ES-I3 (cell line): ENCODE results near the gene CBR3.

Experiments
- H3K36me3 ChIP-seq: 2 replicates; pipeline ENCODE4 v1.6.1; 2013; ENCODE audit warnings: mild to moderate bottlenecking, low read length, control low read depth, moderate library complexity; ENCODE audit not compliant: insufficient read depth
- H3K4me1 ChIP-seq: 2 replicates; pipeline ENCODE4 v1.6.1; 2013; ENCODE audit warnings: mild to moderate bottlenecking, control low read depth, low read length; ENCODE audit not compliant: insufficient read depth
- H3K9ac ChIP-seq: 2 replicates; pipeline ENCODE4 v1.6.1; 2013; ENCODE audit warnings: low read depth, mild to moderate bottlenecking, low read length, moderate library complexity
- H3K9me3 ChIP-seq: 2 replicates; pipeline ENCODE4 v1.6.1; 2013; ENCODE audit warnings: mild to moderate bottlenecking, low read length, moderate library complexity; ENCODE audit not compliant: control insufficient read depth, insufficient read depth

Gene CBR3

GRCh38 chr21:36193200-36193599 is 58.3 kb downstream of the CBR3 start:
- no peaks in the 10 kb centered on the region for H3K36me3 ChIP-seq
- H3K4me1 ChIP-seq = peaks cover 12% of the 10 kb centered on the region; the same call in 1 of the 2 replicates
- H3K9ac ChIP-seq = no peak overlapping the region
- H3K9me3 ChIP-seq = peaks cover 5% of the 10 kb centered on the region; the same call in 1 of the 2 replicates

GRCh38 chr21:36194024-36194423 is 59.1 kb downstream of the CBR3 start:
- Histone ChIP-seq H3K9ac (no peak overlapping the region), H3K36me3 (no peaks in the 10 kb centered on the region), H3K4me1 (peaks cover 10% of the 10 kb centered on the region; the same call in 1 of the 2 replicates), H3K9me3 (peaks cover 5% of the 10 kb centered on the region; the same call in 1 of the 2 replicates)

- Histone ChIP-seq H3K9ac (no peak overlapping the region), H3K9me3 (peaks cover 5% of the 10 kb centered on the region; the same call in 1 of the 2 replicates), H3K36me3 (no peaks in the 10 kb centered on the region), H3K4me1 (peaks cover 10% of the 10 kb centered on the region; the same call in 1 of the 2 replicates)
Observed at GRCh38 chr21:36195613-36196012, 60.7 kb downstream of the CBR3 start.
